ENCODE data around the gene NTNG1.

GRCh38 chr1:107198561-107198960, 57.7 kb downstream of the NTNG1 start:
- TF ChIP-seq CTCF (IDR thresholded peaks at IDR 0.05) (no peak), POLR2AphosphoS5 (IDR thresholded peaks at IDR 0.05) (no peak), EP300 (IDR thresholded peaks at IDR 0.05) (no peak)
